Endothelial cell of umbilical vein (primary cell): ENCODE measurements around the gene CFTR. TPM values are rescaled to one million over a fixed set of nuclear protein-coding genes. Genes with fewer than 3 reads are reported as not detected.

Source experiments
- BruUV-seq: library from RNA; stranded (reverse); fragments of 400-500 nt; replicated peaks from 2 replicates; lab custom pipeline; 2021; lab: Mats Ljungman, UMichigan
- CTCF ChIA-PET: fragments of 300-600, 350-600 bp; sonication (Branson Sonifier 250); formaldehyde crosslinking; loops from one replicate; lab custom pipeline; 2021; ENCODE audit warnings: antibody characterized with exemption, inconsistent platforms; lab: Charles Lee
- POLR2A ChIA-PET: fragments of 300-600, 350-600 bp; sonication (Branson Sonifier 250); formaldehyde crosslinking; loops from one replicate; lab custom pipeline; 2021; ENCODE audit warnings: antibody characterized with exemption, inconsistent platforms; lab: Charles Lee
- DNase-seq: peaks from one replicate; pipeline ENCODE4 v3.0.0-alpha.2; 2011; ENCODE audit warnings: low read depth, low spot score
- FAIRE-seq: peaks from 2 replicates; lab custom pipeline; 2011; peaks lifted over from hg19 to GRCh38; lab: Jason Lieb, UNC
- H2AFZ ChIP-seq: 2 replicates; pipeline ENCODE4 v1.6.0; 2012; ENCODE audit warnings: low read depth, low read length, control low read depth, inconsistent platforms
- H3K27ac ChIP-seq: 2 replicates; pipeline ENCODE4 v1.5.1; 2011; ENCODE audit warnings: low read depth, mild to moderate bottlenecking, control low read depth, low read length, moderate library complexity; ENCODE audit not compliant: insufficient read depth
- H3K27me3 ChIP-seq, 2 experiments: 2 replicates each; pipeline versions ENCODE4 v1.6.0 to v1.6.1; 2011; ENCODE audit warnings: low read length in 2 of 2, mixed read lengths in 1 of 2; ENCODE audit not compliant: control insufficient read depth in 2 of 2, insufficient read depth in 2 of 2
- H3K36me3 ChIP-seq, 2 experiments: 2 replicates in 1 of 2; 3 replicates in 1 of 2; pipeline ENCODE4 v1.5.1; 2011; ENCODE audit warnings: low read length in 2 of 2, mild to moderate bottlenecking in 1 of 2, moderate library complexity in 1 of 2; ENCODE audit not compliant: control insufficient read depth in 2 of 2, insufficient read depth in 2 of 2; ENCODE audit errors: extremely low read depth in 1 of 2
- H3K4me1 ChIP-seq: 3 replicates; pipeline ENCODE4 v1.5.1; 2011; ENCODE audit warnings: mild to moderate bottlenecking, low read length; ENCODE audit not compliant: control insufficient read depth, insufficient read depth; ENCODE audit errors: extremely low read depth
- H3K4me2 ChIP-seq: 2 replicates; pipeline ENCODE4 v1.6.1; 2011; ENCODE audit warnings: low read length, control low read depth, mixed read lengths; ENCODE audit not compliant: insufficient read depth
- H3K4me3 ChIP-seq, 3 experiments: fragments of 200-600 bp in 1 of 3; sonication (generic), shearing (Covaris generic) in 1 of 3; replicated peaks in 1 of 3; 2 replicates each; pipeline ENCODE4 v1.5.1; 2011 to 2016; ENCODE audit warnings: control low read depth in 3 of 3, low read length in 3 of 3, mild to moderate bottlenecking in 2 of 3, inconsistent platforms in 1 of 3, low read depth in 1 of 3, moderate library complexity in 1 of 3; ENCODE audit not compliant: insufficient read depth in 1 of 3
- H3K79me2 ChIP-seq: 2 replicates; pipeline ENCODE4 v1.6.0; 2012; ENCODE audit warnings: low read length, inconsistent platforms; ENCODE audit not compliant: control insufficient read depth, insufficient read depth
- H3K9ac ChIP-seq: replicated peaks from 2 replicates; pipeline ENCODE3; 2011; ENCODE audit warnings: low read length, control low read depth; ENCODE audit not compliant: insufficient read depth; ENCODE audit errors: extremely low read depth
- H3K9me1 ChIP-seq: replicated peaks from 3 replicates; pipeline ENCODE4 v1.6.0; 2011; ENCODE audit warnings: mild to moderate bottlenecking, low read length; ENCODE audit not compliant: control insufficient read depth, insufficient read depth; ENCODE audit errors: extremely low read depth
- H3K9me3 ChIP-seq: replicated peaks from 2 replicates; pipeline ENCODE4 v1.5.1; 2012; ENCODE audit warnings: low read length, inconsistent platforms; ENCODE audit not compliant: control insufficient read depth, insufficient read depth
- H4K20me1 ChIP-seq: replicated peaks from 2 replicates; pipeline ENCODE3; 2011; ENCODE audit warnings: mild to moderate bottlenecking, low read length; ENCODE audit not compliant: control insufficient read depth, insufficient read depth; ENCODE audit errors: extremely low read depth
- CTCF ChIP-seq, 2 donors: IDR thresholded peaks; 1 replicate in 1 of 2; 2 replicates in 1 of 2; pipeline ENCODE4 v1.5.1; 2011; ENCODE audit warnings: low read length in 2 of 2, mild to moderate bottlenecking in 2 of 2, moderate library complexity in 2 of 2, control low read depth in 1 of 2, inconsistent platforms in 1 of 2, low read depth in 1 of 2; ENCODE audit not compliant: insufficient read depth in 1 of 2; ENCODE audit errors: extremely low read depth in 1 of 2
- FOS ChIP-seq: IDR thresholded peaks from 2 replicates; pipeline ENCODE4 v1.6.1; 2011; ENCODE audit warnings: mild to moderate bottlenecking, low read length, moderate library complexity, borderline replicate concordance; ENCODE audit not compliant: insufficient read depth
- GATA2 ChIP-seq: IDR thresholded peaks from 2 replicates; pipeline ENCODE4 v1.7.0; 2011; ENCODE audit warnings: low read depth, mild to moderate bottlenecking, moderate library complexity, mixed read lengths, low read length; ENCODE audit not compliant: insufficient read length, insufficient read depth
- JUN ChIP-seq: IDR thresholded peaks from 2 replicates; pipeline ENCODE4 v1.6.1; 2011; ENCODE audit warnings: borderline replicate concordance, low read depth; ENCODE audit not compliant: insufficient read length, insufficient read depth
- POLR2A ChIP-seq: IDR thresholded peaks from 2 replicates; pipeline ENCODE4 v1.6.1; 2012; ENCODE audit warnings: low read depth, mild to moderate bottlenecking, control low read depth, low read length
- POLR2AphosphoS5 ChIP-seq: IDR thresholded peaks from 2 replicates; pipeline ENCODE4 v1.6.1; 2012; ENCODE audit warnings: low read depth, mild to moderate bottlenecking, control low read depth, low read length, moderate library complexity; ENCODE audit not compliant: insufficient read depth
- dilution Hi-C: fragments of 300-500 bp; cut with MboI; formaldehyde crosslinking; loops from one replicate; pipeline ENCODE4 v1.15.0; 2019; ENCODE audit warnings: low sequenced_read_pairs; ENCODE audit not compliant: extremely low pct_ligation_motif_present
- intact Hi-C: fragments of 100-400 bp; cut with micrococcal nuclease; formaldehyde crosslinking; loops from one replicate; pipeline ENCODE4 v1.10.0; 2022
- polyA plus RNA-seq, 4 experiments: library from polyadenylated mRNA; depleted of rRNA in 3 of 4; stranded (reverse) in 3 of 4; unstranded in 1 of 4; fragments of >200 nt; gene quantifications; 2 replicates each; pipeline versions ENCODE4 v1.2.1 to v1.2.3, GENCODE V29; 2011 to 2012; ENCODE audit warnings: missing spikeins in 1 of 4
- total RNA-seq: library from RNA; stranded (reverse); gene quantifications from 2 replicates; pipeline ENCODE4 v1.2.3, GENCODE V29; 2021

The CFTR gene
- total and polyA plus RNA-seq, 2 donors (not counting 3 experiments of a cell fraction or from before 2014, with no cell fraction given), result 0.03 TPM; not detected in 1

GRCh38 chr7:117555260-117555659 lies 75.4 kb downstream of the CFTR start:
- Histone ChIP-seq H3K4me2 (no peak overlapping the region), H3K27ac (no peak overlapping the region), H3K27me3 (no peaks in the 10 kb centered on the region), H3K4me3 (no peak overlapping the region), H3K4me1 (no peaks in the 10 kb centered on the region), H3K9ac (no peak overlapping the region), H4K20me1 (no peaks in the 10 kb centered on the region), H3K9me1 (no peaks in the 10 kb centered on the region), H3K36me3 (no peaks in the 10 kb centered on the region), H2AFZ (no peak overlapping the region), H3K79me2 (no peaks in the 10 kb centered on the region), H3K9me3 (no peaks in the 10 kb centered on the region)
- no peak for FAIRE-seq
- CTCF ChIA-PET, result no interaction called here
- intact Hi-C loops (no loop called here), dilution Hi-C loops (no loop called here)
- BruUV-seq, result no TSS peak
- POLR2A ChIA-PET, result no interaction called here
- TF ChIP-seq POLR2AphosphoS5, result no peak
- no peak for TF ChIP-seq CTCF (IDR thresholded peaks at IDR 0.05; ENCODE audit: extremely low read depth in 1 of 2, insufficient read depth in 1 of 2, low read depth in 1 of 2, low read length in 2 of 2)
- TF ChIP-seq FOS, result no peak
- no peak for TF ChIP-seq GATA2
- no peak for TF ChIP-seq JUN
- no peak for TF ChIP-seq POLR2A
- DNase-seq, result no peak

- Histone ChIP-seq H3K9me3 (no peaks in the 10 kb centered on the region), H3K9me1 (no peaks in the 10 kb centered on the region), H3K79me2 (no peaks in the 10 kb centered on the region), H3K36me3 (no peaks in the 10 kb centered on the region), H4K20me1 (no peaks in the 10 kb centered on the region), H2AFZ (no peak overlapping the region), H3K4me3 (no peak overlapping the region), H3K27ac (no peak overlapping the region), H3K4me1 (no peaks in the 10 kb centered on the region), H3K27me3 (no peaks in the 10 kb centered on the region), H3K9ac (no peak overlapping the region), H3K4me2 (no peak overlapping the region)
- intact Hi-C loops (no loop called here), dilution Hi-C loops (no loop called here)
- ChIA-PET CTCF (no interaction called here), POLR2A (no interaction called here)
- BruUV-seq, result no TSS peak
- no peak for TF ChIP-seq GATA2
- no peak for TF ChIP-seq POLR2AphosphoS5
- FAIRE-seq, result no peak
- no peak for DNase-seq
Measured at GRCh38 chr7:117559391-117559790, 79.6 kb downstream of the CFTR start.
